Lower leg skin (tissue), 3 donors: ENCODE results near the gene HGFAC.

Source experiments
- CTCF ChIP-seq, 3 donors: fragments of 450-650 bp; IDR thresholded peaks; one replicate each; pipeline ENCODE4 v1.5.1; 2016; ENCODE audit warnings: antibody characterized with exemption in 3 of 3, mild to moderate bottlenecking in 3 of 3, moderate library complexity in 2 of 3
- POLR2A ChIP-seq, 2 donors: fragments of 450-650 bp; IDR thresholded peaks; one replicate each; pipeline ENCODE4 v1.6.1; 2016 to 2017; ENCODE audit warnings: antibody characterized with exemption in 2 of 2, mild to moderate bottlenecking in 1 of 2, moderate library complexity in 1 of 2

- TF ChIP-seq CTCF (IDR thresholded peaks at IDR 0.05): no peak
- no peak for TF ChIP-seq POLR2A (IDR thresholded peaks at IDR 0.05)
Measured at GRCh38 chr4:3419836-3420605, 21.7 kb upstream of the HGFAC start.
